GDM1 (cell line): ENCODE measurements around the gene ELOB.

Experiments
- DNase-seq: peaks from one replicate; lab custom pipeline; 2025; lab: John Stamatoyannopoulos, UW

Gene ELOB

DNA sequence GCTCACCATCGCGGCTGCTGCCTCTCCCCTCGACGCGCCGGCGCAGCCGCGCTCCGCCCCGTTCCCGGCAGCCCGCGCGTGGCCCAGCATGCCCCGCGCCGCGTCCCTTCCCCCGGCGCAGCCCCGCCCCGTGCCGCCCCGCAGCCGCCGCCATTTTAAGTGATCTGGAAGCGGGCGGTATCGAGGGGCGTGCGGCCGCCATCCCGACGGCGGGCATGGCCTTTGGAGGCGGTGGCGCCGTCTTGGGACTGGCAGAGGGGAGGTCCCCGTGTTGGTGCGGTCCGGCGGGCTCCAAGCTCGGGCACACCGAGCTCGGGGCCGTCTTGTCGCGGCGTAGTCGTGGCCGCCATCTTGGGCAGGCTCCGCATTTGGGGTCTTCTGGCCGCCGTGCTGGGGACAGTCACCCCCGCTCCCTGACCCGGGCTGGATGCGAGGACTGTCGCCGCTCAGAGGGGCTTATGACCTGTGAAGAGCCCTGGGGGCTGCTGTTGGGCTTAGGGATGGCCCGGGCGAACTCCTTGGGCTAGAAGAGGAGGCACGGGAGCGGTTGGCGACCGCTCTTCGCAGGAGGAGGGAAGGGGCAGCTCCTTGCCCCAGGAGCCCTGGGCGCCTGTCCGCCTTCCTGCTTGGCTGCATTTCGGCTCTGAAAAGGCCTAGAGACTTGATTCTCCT, at the start of gene ELOB:
Gene ELOB (minus strand): TSS at position 50 of the 672 bp plus-strand sequence. CDS start 41 bp downstream, at position 9.
- DNase-seq, result peak; percentile 85

GRCh38 chr16:2825906-2826305, 48.8 kb upstream of the ELOB start:
- no peak for DNase-seq

DNA sequence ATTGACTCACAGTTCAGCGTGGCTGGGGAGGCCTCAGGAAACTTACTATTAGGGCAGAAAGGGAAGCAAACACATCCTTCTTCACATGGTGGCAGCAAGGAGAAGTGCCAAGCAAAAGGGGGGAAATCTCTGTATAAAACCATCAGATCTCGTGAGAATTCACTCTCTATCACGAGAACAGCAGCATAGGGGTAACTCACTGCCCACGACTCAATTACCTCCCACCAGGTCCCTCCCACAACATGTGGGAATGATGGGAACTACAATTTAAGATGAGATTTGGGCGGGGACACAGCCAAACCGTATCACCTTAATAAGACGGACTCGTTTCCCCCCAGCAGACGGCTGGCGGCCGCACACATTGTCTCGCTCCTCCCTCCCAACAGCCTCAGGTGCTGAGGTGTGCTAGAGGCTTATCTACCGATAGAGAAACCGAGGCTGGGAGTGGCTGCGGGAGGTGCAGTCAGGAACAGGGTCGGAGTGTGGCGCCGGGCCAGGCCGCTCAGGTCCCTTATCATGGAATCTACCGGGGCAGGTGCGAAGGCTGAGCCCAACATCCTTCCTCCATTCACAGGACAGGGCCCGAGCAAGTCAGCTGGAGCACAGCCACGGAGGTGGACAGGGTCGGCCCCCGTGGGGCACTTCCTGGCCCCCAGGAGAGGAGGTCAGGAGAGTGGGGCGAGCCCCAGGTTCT, 48.1 kb upstream of the ELOB start:
- no peak for DNase-seq

DNA sequence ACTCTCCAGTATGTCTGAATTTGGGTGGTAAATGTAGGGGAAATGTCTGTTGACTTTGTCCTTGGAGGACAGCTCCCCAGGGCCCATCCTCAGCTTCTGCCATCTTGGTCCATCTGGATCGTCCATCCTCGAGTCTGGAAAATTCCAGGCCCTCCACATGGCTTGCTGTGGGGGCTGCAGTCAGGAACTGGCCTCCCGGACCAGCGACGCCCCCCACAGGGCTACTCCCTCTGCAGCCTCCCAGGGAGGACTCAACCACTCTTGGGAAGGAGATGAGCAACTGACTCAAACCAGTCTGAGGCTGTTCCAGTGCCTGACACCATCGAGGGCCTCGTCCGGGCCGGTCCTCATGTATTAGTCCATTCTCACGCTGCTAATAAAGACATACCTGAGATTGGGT, 47.5 kb upstream of the ELOB start:
- no peak for DNase-seq

DNA sequence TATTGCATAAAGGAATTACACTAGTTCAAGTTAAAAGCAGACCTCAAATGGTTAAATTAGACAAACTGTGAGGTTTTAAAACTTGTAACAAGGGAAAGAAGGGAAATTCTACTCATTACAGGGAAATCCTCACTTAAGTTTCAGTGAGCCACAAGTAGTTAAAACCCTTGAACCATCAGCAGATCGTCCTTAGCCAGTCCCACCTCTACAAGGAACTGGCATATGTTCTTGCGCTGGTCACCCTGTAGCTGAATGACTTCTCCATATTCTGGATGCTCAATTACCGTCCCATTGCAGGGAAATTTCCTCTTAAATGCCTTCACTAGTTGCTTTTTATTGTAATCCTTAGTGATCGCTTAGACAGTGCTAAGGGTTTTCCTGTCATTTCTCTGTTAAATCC, 45.4 kb upstream of the ELOB start:
- DNase-seq, result no peak

GRCh38 chr16:2822158-2822495, 45.0 kb upstream of the ELOB start:
- DNase-seq, result no peak

DNA sequence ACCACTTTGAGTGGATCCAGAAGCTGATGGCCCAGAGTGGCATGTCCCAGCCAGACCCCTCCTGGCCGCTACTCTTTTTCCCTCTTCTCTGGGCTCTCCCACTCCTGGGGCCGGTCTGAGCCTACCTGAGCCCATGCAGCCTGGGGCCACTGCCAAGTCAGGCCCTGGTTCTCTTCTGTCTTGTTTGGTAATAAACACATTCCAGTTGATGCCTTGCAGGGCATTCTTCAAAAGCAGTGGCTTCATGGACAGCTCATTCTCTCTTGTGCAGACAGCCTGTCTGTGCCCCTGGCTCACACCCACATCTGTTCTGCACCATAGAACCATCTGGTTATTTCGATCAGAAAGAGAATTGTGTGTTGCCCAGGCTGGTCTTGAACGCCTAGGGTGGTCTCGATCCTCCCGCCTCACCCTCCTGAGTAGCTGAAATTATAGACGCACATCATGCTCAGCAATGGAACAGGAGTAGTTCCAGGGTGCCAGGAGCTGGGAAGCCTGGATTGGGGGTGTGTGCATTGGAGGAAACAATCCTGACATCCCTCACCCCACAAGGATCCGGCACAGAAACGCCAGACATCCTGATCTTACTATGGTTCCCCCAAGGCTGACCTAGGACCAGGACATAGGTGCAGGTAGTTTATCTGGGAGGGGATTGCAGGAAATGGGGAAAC, 44.5 kb upstream of the ELOB start:
- no peak for DNase-seq

DNA sequence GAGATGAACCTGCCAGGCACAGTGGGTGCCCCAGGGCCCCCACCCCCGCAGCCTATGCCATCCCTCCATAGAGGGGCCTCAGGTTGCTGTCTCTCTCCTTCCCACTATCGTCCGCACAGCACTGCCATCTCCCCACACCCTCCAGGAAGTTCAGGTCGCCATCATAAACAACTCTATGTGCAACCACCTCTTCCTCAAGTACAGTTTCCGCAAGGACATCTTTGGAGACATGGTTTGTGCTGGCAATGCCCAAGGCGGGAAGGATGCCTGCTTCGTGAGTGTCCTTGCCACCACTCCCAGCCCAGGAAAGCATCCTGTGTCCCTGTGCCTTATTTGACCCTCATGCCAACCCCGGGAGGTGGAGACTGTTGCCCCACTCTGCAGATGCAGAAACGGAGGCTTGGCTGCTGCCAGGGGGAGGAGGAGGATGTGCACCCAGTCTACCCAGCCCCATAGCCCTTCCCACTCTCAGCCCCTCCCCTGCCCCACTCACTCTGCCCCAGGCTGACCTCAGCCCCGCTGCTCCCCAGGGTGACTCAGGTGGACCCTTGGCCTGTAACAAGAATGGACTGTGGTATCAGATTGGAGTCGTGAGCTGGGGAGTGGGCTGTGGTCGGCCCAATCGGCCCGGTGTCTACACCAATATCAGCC, 43.9 kb upstream of the ELOB start:
- no peak for DNase-seq

DNA sequence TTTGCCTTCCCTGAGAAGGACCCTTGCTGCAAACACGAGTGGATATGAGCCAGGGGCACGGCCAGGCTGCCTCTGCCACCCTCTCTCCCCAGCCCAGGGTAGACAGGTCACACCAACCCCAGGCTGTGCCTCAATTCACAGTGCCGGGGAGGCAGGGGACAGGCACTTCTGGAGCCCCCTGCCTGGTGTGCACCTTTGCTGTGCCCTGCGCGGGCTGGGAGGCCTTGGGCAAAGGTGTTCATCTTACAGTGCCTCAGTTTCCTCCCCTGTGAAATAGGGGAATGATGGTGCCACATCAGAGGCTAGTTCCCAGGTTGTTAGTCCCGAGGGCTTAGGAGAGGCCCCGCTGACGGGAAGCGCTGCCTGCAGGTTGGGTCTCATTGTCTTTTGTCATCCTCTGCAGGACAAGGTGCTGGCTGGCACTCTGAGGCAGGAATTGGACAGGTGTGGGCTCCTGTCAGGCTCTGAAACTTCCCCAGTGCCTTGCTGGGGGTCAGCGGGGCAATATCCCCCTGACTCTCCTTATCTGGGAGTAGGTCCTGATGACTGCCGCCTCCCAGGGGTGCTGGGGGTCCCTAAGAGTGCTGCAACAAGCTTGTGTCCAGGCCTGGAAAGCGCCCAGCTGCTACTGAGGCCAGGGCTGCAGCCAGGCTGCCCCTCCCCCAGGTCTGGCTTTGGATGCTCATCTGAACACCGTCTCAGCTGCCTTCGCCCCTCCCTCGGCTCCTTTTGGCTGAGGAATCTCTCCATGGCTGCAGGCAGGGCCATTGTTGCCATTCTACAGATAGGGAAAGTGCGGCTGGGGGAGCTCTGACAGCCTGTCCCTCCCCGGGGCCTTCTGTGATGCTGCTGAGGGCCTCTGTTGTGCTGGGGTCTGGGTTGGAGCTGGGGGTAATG, 43.1 kb upstream of the ELOB start:
- DNase-seq, result no peak

GRCh38 chr16:2819179-2819938, 42.3 kb upstream of the ELOB start:
- DNase-seq, result no peak

GRCh38 chr16:2818272-2818876, 41.3 kb upstream of the ELOB start:
- DNase-seq, result no peak

DNA sequence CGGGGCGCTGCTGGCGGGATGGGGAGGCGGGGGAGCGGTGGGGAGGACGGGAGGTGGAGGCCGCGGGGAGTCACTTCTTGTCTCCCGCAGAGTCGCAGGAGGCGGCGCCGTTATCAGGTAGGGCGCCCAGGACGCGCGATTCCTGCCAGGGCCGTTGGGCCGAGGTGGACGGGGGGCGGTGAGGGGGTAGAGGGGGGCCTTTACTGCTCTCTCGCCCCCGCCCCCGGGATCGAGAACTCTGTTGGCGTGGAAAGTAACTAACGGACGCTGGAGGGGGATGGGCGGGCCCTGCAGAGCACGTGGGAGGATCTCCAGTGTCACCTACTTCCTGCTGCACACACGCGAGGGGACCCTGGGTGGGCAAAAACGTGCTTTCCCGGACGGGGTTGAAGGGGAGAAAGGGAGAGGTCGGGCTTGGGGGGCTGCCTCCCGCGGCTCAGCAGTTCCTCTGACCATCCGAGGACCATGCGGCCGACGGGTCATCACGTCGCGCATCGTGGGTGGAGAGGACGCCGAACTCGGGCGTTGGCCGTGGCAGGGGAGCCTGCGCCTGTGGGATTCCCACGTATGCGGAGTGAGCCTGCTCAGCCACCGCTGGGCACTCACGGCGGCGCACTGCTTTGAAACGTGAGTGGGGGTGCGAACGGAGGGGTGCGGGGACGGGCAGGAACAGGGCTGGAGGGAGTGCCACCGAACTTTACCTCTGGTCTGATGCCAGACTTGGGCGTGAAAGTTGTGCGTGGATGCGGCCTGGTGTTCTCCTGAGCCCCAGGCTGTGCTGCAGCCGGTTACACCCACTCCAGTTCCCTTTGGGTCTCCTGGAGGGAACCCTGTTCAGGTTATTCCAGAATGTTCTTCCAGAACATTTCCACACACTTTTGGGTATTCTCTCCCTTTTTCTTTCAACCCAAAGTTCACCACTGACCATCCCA, 40.5 kb upstream of the ELOB start:
- DNase-seq, result no peak

DNA sequence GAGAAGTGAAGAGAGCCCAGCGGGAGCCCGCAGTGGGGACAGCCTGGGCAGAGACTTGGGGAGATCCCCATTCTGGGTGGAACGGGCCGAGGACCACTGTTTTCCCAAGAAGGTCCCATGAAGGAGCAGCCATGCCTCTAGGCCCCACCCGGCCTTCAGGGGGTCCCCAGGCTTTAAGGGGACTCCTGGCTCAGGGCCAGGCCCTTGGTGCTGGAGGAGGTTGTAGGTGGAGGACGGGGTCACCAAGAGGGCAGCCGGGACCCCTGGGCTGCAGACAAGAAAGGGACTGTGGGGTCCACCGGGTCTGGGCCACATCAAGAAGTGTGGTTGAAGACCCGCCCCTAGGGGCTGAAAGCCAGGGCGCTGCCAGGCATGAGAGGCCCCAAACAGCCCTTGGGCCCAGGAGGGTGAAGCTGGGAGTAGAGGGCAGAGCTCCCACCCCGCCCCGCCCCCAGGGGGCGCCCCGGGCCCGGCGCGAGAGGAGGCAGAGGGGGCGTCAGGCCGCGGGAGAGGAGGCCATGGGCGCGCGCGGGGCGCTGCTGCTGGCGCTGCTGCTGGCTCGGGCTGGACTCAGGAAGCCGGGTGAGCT, 39.8 kb upstream of the ELOB start, which contains the start of gene PRSS21:
Gene PRSS21 (plus strand): TSS at position 487 of the 589 bp plus-strand sequence. CDS start 32 bp downstream, at position 519.
- no peak for DNase-seq

- DNase-seq, result no peak
These were observed 38.3 kb upstream of the ELOB start for GRCh38 chr16:2815299-2815771.

- DNase-seq, result no peak
These were observed 37.6 kb upstream of the ELOB start for GRCh38 chr16:2814551-2815298.

GRCh38 chr16:2813771-2814221, 36.7 kb upstream of the ELOB start:
- DNase-seq, result no peak

DNA sequence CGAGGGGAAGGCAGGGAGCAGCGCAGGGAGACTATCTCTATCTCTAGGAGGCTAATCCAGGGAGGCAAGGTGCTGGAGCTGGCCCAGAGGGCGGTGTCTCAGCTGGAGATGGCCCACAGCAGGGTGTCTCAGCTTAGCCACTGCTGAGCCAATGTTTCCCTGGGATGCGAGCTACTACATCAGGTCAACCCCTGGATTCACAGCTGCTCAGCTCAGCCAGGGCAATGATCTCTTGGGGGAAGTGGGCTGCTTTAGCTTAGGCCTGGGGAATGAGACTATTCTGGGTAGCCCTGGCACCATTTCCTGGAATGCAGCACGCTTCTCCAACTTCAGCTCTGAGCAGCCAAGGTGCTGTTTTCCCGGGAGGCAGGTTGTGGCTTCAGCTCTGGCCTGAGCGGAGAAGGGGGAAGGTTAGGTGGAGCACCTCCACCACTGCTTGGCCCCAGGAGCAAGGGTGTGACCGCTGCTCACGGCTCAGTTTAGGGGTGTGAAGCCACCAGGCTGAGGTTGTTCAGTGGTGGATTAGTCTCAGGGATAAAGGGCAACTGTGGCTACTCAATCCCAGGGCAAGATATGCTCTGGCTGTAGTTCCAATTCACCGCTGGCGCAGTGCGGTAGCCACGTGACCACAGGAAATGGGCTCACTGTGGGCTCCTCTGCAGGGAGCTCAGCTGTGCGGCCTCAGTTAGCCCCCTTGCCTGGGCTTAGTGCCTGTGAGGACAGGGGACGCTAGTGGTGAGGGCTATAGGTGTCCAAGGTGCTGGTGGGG, 34.8 kb upstream of the ELOB start:
- no peak for DNase-seq
